Hepatocyte (in vitro differentiated cells): ENCODE measurements around the gene LZIC.

Source experiments
- CTCF ChIP-seq: fragments of 200-600 bp; sonication (generic); IDR thresholded peaks from 2 replicates; pipeline ENCODE4 v1.5.1; 2016; ENCODE audit warnings: antibody characterized with exemption, mild to moderate bottlenecking; ENCODE audit not compliant: poor library complexity
- EZH2 ChIP-seq: fragments of 200-600 bp; sonication (generic); IDR thresholded peaks from 2 replicates; pipeline ENCODE4 v1.6.1; 2016; ENCODE audit warnings: antibody characterized with exemption, mild to moderate bottlenecking, borderline replicate concordance
- EZH2phosphoT487 ChIP-seq: fragments of 200-600 bp; sonication (generic); IDR thresholded peaks from one replicate; pipeline ENCODE4 v1.6.1; 2018; ENCODE audit warnings: antibody characterized with exemption, mild to moderate bottlenecking, low read depth, moderate library complexity; ENCODE audit not compliant: unreplicated experiment, severe bottlenecking

GRCh38 chr1:9884805-9885204, 58.4 kb downstream of the LZIC start:
- TF ChIP-seq EZH2phosphoT487: no peak
- TF ChIP-seq CTCF: no peak
- TF ChIP-seq EZH2: no peak
